HUDEP-2 (cell line): ENCODE measurements around the gene PKD1.
"Not testable (repeated sequence)": the region's sequence is repeated elsewhere in the genome, so short reads cannot be mapped to it uniquely, and the experiment has no call there.

Experiments
- DNase-seq, 76 experiments: peaks; one replicate each; lab custom pipeline; 2025; ENCODE audit not compliant: unreplicated experiment in 76 of 76; lab: John Stamatoyannopoulos, UW

Gene PKD1

DNA sequence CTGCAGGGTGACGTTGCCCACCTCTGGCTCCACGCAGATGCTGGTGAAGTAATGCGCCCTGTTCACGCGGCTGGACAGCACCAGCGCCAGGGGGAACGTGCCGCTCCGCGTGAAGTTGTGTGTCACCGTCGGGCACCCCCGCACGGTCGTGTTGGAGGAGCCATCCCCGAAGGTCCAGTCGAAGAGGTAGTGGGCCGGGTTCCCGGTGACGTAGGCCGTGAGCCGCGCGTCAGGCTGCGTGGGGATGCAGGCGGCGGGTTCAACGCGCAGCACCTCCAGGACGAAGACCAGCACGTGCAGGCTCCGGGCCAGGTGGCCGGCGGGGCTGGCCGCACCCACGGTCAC, 24.7 kb downstream of the PKD1 start:
- not testable (repeated sequence) for DNase-seq

DNA sequence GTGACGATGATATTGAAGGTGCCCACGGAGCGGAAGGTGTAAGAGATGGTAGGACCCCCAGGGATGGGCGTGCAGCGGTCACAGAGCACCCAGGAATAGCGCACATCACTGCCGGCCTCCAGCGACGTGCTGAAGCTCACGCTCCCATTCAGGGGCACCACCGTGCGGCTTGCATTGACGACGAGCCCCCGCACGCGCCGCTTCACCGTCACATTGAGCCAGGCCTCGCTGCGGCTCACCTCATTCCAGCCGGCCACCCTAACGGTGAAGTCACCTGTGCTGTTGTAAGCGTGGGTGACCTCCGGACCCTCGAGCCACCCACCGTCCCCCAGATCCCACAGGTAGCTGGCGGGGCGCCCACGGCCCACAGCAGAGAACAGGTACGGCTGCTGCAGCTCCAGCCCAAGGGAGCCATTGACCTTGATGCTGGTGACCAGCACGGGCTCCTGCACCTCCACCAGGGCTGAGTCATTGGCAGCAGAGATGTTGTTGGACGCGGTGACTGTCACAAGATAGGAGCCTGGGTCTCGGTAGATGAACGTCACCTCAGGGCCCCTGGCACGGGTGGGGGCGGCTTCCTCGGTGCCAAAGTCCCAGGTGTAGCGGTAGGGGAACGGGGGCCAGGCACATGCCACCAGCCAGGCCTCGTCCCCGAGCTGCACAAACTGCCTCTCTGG, 25.2 kb downstream of the PKD1 start:
- DNase-seq = not testable (repeated sequence)

- not testable (repeated sequence) for DNase-seq
These were observed 25.8 kb downstream of the PKD1 start for GRCh38 chr16:2109872-2110271.

- DNase-seq = not testable (repeated sequence)
These were observed 26.5 kb downstream of the PKD1 start for GRCh38 chr16:2109271-2109580.

DNA sequence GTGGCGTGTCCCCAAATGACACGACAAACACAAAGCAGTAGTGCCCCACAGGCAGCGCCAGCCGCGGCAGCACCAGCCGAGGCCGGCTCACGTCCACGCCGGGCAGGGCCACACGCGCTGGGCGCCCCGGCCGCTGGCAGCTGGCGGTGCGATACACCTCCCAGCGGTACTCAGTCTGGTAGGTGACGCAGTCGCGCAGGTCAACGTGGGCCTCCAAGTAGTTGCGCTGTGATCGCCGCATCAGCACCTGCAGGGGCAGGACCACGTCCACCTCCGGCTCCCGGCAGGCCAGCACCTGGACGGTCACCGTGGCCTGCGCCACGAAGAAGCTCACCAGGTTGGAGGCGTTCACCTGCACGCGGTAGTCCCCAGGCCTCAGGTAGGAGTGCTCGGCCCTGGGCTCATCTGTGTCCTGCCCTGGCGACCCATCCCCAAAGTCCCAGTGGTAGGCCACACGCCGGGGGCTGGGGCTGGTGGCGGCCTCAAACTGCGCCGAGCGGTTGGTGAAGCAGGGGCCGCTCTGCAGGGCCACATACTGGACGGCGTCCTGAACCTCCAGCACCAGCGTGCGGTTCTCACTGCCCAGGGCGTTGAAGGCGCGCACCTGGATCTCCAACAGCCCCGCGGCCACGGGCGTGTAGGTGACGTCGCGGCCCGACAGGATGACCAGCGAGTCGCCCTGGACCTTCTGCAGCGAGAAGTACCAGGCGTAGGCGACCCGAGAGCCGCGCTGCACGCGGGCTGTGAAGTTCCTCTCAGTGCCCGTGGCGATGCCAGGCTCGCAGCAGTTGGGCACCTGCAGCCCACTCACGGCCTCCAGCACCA, 27.0 kb downstream of the PKD1 start:
- not testable (repeated sequence) for DNase-seq

DNA sequence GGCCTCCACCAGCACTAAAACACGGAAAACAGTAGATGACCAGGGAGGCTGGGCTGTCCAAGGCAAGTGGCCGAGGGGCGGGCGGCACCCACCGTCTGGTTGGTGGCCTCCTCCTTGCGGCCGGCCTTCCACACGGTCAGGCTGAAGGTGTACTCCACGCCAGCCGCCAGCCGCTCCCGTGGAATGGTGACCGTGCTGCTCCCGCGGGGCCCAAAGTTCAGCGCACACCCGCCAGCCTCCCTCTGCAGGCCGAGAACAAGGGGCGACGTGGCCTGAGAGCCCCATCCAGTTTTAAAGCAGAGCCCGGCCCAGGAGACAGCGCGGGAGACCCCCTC, 27.9 kb downstream of the PKD1 start:
- not testable (repeated sequence) for DNase-seq

DNA sequence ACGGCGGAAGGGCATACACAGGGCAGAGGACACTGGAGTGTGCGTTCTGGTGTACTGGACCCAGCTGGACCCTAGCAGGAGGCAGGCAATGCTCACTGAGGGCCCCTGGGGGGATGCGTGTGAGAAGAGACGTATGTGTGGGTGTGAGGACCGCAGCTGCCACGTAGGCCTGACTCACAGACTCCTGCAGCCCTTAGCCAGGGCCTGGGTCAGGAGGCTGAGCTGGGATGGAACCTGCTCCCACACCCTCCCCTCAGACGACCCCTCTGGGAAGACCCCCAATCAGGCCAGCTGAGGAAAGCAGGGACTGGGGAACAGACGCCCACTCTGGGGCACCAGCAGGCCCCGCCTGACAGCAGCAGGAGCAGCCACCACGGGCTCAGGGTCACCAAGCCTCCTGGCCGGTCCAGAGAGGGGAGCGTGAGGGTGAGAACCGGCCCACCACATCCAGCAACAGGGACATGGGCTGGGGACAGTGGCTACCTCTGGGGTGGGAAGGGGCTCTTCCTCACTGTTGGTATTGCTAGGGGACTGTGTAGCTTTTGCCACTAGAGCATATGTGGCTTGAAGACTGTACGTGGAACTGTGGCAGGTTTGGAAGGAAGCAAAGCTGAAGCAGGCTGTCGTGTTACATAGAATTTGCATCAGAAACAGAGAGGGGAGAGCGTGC, 28.4 kb downstream of the PKD1 start:
- DNase-seq = not testable (repeated sequence)

DNA sequence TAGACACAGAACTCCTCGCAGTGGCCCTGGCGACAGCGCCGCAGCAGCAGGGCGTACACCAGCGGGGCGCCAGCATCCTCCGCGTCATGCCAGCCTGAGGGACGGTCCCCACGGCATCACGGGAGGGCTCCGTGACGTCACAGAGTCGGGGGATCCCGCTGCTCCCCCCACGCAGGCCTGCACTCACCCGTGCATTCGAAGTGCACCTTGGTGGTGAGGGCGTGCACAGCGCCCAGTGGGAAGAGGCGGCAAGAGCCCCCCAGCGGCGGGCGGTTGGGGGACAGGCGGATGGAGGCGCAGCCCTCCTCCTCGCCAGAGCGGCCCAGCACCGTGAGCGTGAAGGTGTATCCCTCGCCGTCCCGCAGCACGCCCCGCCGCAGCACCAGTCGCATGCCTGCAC, 29.5 kb downstream of the PKD1 start:
- DNase-seq = not testable (repeated sequence)

DNA sequence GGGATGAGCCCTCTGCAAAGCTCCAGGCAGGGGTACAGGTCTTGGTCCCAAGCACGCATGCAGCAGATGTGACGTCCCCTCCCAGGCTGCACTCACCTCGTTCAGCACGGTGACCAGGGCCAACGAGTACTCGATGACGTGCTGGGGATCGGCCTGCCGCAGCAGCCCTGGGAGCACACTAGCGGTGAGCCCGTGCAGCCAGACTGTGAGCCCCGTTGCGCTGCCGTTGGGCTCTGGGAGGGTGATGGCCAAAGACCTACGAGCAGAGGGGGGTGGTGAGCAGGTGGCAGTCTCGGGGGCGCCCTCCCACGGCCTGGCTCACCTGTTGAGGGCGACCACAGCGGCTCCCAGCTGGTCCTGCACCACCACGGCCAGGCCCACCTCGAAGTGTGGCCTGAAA, 29.9 kb downstream of the PKD1 start:
- not testable (repeated sequence) for DNase-seq

DNA sequence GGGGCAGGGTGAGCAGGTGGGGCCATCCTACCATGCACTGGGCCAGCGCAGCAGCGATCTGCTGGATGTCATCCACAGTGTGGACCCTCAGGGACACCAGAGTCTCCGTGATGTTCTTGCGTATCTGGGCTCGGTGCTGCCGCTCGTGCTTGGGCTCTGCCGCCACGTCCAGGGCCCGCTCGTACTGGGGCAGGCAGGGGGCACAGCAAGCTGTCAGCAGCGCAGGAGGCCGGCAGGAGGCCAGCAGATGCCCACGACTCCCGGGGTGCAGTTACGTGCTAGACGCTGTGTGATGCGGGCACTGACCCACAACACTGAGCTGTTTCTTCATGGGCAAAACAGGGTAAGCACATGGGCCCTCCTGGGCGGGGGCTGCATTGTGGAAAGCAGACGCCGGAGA, 30.4 kb downstream of the PKD1 start:
- DNase-seq = not testable (repeated sequence)

DNA sequence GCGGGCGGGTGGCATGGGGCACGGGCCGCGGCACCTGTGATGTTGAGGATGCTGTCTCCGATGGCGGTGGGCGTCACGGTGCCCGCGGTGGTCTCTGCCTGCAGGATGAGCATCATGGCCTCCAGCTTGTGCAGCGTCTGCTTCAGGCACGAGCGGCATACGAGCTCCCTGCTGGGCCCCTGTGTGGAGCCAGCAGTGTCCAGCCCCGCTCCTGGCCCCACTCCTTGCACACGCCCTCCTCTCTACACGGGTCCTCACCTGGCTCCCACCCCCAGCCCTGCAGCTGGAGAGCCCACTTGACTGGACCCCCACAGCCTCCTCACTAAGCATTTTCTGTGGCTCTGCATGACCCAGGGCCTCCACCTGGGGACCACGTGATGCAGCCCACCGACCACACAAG, 31.2 kb downstream of the PKD1 start:
- DNase-seq = not testable (repeated sequence)

- DNase-seq = no peak
These were observed 33.2 kb downstream of the PKD1 start for GRCh38 chr16:2102471-2102870.

DNA sequence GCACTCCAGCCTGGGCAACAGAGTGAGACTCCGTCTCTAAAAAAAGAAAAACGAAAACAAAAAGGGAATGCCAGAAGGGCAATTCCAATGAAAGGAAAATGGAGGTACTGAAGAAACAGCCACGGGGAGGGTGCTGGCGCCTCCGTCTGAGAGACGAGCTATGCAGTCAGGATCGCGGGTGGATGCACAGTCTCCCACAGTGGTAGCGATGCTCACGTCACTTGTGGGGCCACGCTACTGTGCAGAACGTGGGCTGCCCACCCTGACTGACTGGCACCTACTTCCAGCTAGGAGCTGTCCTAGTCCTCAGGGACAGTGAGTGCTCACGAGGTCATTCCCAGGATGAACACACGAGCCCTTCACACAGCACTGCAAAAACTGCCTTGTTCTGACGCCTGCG, 34.1 kb downstream of the PKD1 start:
- DNase-seq = not testable (repeated sequence)

- DNase-seq = not testable (repeated sequence)
These were observed 38.0 kb downstream of the PKD1 start for GRCh38 chr16:2097689-2098088.

DNA sequence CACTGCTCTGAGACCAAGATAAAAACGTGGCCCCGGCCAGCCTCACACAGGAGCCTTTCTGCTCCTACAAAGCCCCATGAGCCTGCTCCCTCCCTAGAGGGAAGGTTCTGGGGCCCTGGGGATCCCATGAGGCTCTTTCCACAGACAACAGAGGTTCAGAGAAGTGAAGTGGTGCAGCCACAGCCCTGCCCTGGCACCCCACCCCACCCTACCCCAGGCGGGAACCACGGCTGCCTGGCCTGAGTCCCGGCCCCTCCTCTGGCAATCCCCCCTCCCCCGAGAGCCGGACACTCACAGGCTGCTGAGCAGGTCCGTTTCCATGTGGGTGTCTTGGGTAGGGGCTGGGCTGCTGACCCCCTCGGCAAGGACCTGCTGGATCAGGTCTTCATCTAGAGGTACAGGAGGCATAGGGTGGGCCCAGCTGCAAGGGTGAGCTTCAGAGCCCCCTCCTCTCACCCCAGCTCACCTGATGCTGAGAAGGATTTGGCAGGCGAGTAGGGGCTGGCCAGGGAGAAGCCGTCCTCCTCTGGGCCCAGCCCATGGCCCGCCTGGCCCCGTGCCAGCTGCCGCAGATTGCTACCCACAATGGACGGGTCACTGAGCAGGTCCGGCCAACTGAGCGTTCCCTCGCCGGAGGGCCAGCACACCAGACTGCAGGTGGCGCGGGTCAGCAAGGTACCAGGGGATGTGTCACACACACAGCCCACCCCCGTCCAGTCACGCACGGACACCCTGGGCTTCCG, 38.7 kb downstream of the PKD1 start:
- no peak for DNase-seq

DNA sequence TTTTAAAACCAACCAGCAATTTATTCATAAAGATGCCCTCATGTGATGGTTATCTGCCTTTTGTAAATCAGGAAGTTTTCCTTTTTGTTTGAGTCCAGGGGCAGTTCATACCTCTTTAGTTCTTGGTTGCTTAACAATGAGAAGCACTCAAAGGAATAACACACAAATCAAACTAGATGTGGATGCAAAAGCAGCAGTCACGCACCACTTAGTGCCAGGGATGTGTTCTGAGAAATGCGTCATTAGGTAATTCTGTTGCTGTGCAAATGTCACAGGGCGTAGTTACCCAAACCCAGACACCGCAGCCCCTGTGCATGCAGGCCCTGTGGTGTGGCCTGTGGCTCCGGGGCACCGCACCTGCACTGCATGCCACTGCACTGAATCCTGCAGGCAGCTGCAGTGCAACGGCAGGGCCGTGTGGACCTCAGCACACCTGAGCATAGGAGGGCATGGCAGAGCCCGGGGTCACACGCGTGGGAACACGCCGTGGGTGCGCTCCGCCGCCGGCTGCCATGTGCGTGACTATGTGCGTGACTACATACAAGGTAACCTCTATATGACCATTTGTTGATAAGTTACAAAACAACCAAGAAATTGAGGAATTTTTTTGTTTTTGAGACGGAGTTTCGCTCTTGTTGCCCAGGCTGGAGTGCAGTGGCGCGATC, 39.6 kb downstream of the PKD1 start:
- no peak for DNase-seq

DNA sequence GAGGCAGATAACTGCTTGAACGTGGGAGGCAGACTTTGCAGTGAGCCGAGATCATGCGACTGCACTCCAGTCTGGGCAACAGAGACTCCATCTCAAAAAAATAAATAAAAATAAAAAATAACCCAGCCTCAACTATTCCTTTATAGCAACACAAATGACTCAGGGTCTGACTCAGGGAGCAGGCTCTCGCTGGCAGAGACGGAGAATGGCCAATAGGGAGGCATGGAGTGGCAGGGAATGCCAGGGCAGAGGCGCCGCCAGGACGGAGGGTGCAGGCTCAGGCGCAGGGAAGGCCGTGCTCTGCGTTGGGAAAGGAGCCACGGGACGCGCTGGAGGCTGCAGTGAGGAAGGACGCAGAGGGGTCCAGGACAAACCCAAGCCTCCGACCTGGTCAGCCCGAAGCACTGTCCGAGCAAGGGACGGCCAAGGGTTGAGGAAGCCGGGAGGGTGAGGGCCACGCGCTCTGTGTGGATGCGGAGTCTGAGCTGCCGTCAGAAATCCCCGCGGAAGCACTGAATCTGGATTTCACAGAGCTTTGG, 40.3 kb downstream of the PKD1 start:
- no peak for DNase-seq

GRCh38 chr16:2093793-2094192, 41.9 kb downstream of the PKD1 start:
- no peak for DNase-seq

DNA sequence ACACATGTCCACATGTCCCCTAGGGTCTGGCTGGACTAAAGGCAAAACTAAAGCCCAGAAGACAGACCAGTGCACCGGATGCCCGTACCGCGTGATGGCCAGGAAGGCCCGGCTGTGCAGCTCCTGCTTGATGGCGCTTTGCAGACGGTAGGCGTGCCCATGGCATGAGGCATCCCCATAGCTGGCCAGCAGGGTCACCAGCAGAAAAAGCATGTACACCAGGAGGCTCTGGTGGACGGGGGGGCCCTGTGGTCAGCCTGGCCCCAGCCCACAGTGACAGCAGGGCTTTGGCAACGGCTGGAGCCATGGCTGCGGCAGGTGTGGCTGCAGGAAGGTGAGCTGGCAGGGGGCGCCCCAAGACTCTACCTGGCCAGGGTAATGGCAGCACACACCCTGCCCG, 42.8 kb downstream of the PKD1 start:
- no peak for DNase-seq

DNA sequence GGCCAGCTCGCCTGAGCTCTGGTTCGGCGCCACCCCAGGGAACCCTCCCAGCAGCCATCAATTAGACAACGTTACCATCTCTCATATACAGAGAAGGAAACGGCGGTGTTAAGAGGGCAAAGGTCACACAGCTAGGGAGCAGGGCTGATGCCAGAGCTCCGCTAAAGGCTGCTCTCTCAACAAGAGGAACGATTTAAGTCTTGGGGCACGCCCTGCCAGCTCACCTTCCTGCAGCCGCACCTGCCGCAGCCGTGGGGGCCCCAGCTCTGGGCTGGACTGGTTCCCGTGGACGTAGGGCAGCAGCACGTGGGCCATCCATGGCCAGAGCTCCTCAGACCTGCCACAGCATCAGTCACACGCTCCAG, 43.5 kb downstream of the PKD1 start:
- DNase-seq = no peak
